HCT116 (cell line): ENCODE data around the gene NFKB2.

Experiments used
- ELF1 ChIP-seq: IDR thresholded peaks from 2 replicates; pipeline ENCODE4 v1.6.1; 2012; ENCODE audit warnings: low read depth, borderline replicate concordance
- POLR2A ChIP-seq: IDR thresholded peaks from 2 replicates; pipeline ENCODE4 v1.7.0; 2011; ENCODE audit warnings: borderline replicate concordance; ENCODE audit not compliant: insufficient read depth, insufficient read length; ENCODE audit errors: extremely low read depth
- TF ChIP-seq, protein P1 (sequence below), 3 experiments: fragments of 200-600 bp in 1 of 3; sonication (generic) in 1 of 3; IDR thresholded peaks in 2 of 3; conservative IDR thresholded peaks in 1 of 3; 2 replicates each; pipeline ENCODE4 v1.5.1; 2012 to 2017; ENCODE audit warnings: low read depth in 2 of 3, low read length in 2 of 3, antibody characterized with exemption in 1 of 3, borderline replicate concordance in 1 of 3, control low read depth in 1 of 3, mild to moderate bottlenecking in 1 of 3, mixed read lengths in 1 of 3, mixed run types in 1 of 3, moderate library complexity in 1 of 3; ENCODE audit not compliant: insufficient read depth in 1 of 3

- TF ChIP-seq ELF1 (no peak), POLR2A (no peak)
- TF ChIP-seq, protein P1, sequence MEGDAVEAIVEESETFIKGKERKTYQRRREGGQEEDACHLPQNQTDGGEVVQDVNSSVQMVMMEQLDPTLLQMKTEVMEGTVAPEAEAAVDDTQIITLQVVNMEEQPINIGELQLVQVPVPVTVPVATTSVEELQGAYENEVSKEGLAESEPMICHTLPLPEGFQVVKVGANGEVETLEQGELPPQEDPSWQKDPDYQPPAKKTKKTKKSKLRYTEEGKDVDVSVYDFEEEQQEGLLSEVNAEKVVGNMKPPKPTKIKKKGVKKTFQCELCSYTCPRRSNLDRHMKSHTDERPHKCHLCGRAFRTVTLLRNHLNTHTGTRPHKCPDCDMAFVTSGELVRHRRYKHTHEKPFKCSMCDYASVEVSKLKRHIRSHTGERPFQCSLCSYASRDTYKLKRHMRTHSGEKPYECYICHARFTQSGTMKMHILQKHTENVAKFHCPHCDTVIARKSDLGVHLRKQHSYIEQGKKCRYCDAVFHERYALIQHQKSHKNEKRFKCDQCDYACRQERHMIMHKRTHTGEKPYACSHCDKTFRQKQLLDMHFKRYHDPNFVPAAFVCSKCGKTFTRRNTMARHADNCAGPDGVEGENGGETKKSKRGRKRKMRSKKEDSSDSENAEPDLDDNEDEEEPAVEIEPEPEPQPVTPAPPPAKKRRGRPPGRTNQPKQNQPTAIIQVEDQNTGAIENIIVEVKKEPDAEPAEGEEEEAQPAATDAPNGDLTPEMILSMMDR (IDR thresholded peaks at IDR 0.05 in 2 of 3, conservative IDR thresholded peaks at IDR 0.05 in 1 of 3; ENCODE audit: borderline replicate concordance in 1 of 3, insufficient read depth in 1 of 3, low read depth in 2 of 3, low read length in 2 of 3) = peak; percentile 93 to 100 (median 100)
These were observed 43.3 kb upstream of the NFKB2 start for GRCh38 chr10:102352066-102352715.
